NCI-H2029 treated with DMSO at 0.1 percent for 48 hours (cell line): Measurements from ENCODE around the gene SLC25A13.
"Not testable (repeated sequence)": the region's sequence is repeated elsewhere in the genome, so short reads cannot be mapped to it uniquely, and the experiment has no call there.

Experiments
- DNase-seq: peaks from one replicate; lab custom pipeline; 2025; lab: John Stamatoyannopoulos, UW

Gene SLC25A13

GRCh38 chr7:96299496-96299895, 22.4 kb downstream of the SLC25A13 start:
- no peak for DNase-seq

DNA sequence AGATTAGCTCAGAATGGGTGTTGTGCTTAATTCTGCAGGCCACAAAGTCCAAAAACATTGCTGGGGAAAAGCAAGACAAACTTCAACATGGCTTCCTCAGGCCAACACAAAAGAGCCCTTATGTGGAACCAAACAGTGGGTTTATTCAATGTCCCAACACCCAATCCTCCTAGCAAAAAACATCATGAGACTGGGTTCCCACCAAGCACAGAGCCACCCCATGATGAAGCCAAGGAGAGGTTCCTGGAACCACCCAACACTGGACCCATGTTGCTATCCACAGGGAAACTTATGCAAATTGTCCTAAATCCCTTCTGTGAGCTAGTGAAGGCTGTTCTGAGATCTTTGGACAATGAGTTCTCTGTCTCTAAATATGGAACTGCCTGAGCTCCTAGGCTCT, 24.0 kb downstream of the SLC25A13 start:
- no peak for DNase-seq

- not testable (repeated sequence) for DNase-seq
Measured at GRCh38 chr7:96297446-96297845, 24.5 kb downstream of the SLC25A13 start.

DNA sequence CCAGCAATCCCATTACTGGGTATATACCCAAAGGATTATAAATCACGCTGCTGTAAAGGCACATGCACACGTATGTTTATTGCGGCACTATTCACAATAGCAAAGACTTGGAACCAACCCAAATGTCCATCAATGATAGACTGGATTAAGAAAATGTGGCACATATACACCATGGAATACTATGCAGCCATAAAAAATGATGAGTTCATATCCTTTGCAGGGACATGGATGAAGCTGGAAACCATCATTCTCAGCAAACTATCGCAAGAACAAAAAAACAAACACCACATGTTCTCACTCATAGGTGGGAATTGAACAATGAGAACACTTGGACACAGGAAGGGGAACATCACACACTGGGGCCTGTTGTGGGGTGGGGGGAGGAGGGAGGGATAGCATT, 28.0 kb downstream of the SLC25A13 start:
- not testable (repeated sequence) for DNase-seq

DNA sequence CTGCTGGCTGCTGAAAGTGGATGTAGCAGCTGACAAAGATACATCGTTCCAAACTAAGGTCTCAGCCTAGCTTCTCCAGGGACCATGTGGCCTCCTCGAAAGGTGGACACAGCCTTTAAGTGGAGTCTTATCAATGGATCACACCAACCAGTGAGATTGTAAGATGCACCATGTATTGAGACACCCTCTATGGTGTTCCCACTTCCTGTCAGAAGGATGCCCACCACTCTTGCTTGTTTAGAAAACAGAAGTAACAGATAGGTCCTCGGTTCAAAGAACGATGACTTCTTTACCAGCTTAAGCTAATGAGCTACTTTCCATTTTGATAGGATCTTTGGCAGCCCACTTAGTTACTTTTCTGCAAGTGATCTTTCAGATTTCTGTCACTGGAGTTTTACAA, 34.3 kb downstream of the SLC25A13 start:
- no peak for DNase-seq

GRCh38 chr7:96287132-96287531, 34.8 kb downstream of the SLC25A13 start:
- DNase-seq, result no peak

DNA sequence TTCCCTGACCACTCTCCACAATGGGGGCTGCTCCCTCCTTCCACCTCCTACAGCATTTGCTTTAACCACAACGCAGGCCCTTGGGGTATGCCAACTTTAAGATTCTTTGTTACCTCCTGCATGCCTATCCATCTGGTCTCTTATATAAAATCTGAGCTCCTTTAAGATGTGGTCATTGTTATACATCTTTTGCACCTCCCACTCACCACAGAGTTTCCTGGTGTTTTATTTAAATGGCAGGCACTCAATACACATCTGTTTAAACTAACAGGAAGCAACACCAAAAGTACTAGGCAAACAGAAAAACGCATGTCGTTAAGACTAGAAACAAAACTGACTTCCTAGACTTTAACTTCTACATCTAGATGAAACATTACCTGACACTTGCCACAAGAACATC, 36.3 kb downstream of the SLC25A13 start:
- DNase-seq, result no peak

DNA sequence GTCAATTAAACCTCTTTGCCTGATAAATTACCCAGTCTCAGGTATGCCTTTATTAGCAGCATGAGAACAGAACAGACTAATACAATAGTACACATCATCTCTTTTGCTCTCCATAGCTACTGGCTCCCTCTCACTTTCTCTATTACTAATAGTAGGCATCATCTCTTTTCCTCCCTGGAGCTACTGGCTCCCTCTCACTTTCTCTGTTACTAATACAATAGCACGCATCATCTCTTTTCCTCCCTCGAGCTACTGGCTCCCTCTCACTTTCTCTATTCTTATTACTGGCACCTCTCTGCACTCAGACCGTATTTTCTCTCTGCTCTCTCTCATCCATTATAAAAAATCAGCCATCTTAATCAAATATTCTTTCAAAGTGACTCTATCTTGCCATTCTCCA, 37.1 kb downstream of the SLC25A13 start:
- no peak for DNase-seq

- DNase-seq, result no peak
Measured at GRCh38 chr7:96284240-96284639, 37.7 kb downstream of the SLC25A13 start.

- DNase-seq, result no peak
Measured at GRCh38 chr7:96282835-96283234, 39.1 kb downstream of the SLC25A13 start.

- no peak for DNase-seq
Measured at GRCh38 chr7:96277921-96278320, 44.0 kb downstream of the SLC25A13 start.

DNA sequence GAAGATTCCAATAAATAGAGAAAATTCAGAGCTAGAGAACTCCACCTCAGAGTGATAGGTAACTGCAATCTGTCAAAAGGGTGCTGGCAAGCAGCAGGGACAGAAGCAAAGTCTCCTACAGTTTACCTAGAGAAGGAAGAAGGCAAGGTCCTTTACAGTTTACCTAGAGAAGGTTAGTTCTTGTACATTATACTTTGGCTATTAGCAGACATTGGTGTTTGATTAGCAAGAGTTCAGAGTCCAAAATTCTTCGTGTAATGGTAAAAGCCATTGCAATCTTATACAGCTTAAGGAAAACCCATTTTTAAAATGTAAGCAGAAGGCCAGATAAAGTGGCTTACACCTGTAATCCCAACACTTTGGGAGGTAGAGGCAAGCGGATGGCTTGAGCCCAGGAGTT, 45.9 kb downstream of the SLC25A13 start:
- DNase-seq, result no peak

GRCh38 chr7:96273716-96274115, 48.2 kb downstream of the SLC25A13 start:
- no peak for DNase-seq

- DNase-seq, result no peak
Measured at GRCh38 chr7:96269246-96269994, 52.5 kb downstream of the SLC25A13 start.

DNA sequence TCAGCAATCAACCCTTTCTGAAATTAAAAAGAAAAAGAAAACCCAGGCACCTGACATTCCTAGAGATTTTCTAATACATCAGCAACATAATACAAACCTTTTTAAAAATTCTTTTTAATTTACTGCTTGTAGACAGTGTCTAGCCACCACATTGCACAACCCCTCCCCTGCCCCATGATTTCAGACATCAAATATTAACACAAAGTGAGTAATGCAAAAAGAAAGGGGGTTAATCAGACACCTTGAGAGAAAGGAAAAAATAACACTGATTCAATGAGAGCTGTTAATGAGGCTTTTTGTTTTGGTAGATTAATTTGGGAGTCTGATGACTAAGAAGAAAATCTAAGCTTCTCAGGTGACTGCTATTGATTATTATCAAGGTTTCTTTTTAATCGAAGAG, 55.3 kb downstream of the SLC25A13 start:
- no peak for DNase-seq

- DNase-seq, result no peak
Measured at GRCh38 chr7:96266015-96266414, 55.9 kb downstream of the SLC25A13 start.

DNA sequence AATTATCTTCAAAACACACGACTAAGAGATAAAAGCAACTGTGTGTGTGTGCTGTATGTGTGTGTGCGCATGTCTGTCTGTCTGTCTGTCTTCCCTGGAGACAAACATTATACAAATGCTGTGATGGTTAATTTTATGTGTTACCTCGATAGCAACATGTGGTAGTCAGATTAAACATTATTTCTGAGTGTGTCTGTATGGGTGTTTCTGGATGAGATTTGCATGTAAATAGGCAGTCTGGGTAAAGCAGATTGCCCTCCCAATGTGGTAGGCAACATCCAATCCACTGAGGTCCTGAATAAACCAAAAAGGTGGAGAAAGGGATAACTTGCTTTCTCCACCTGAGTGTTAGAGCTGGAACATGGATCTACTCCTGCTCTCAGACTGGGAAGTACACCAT, 67.9 kb downstream of the SLC25A13 start:
- DNase-seq, result no peak

- DNase-seq, result no peak
Measured at GRCh38 chr7:96253441-96253840, 68.5 kb downstream of the SLC25A13 start.

- DNase-seq, result no peak
Measured at GRCh38 chr7:96250776-96251361, 71.0 kb downstream of the SLC25A13 start.

GRCh38 chr7:96248405-96248804, 73.5 kb downstream of the SLC25A13 start:
- DNase-seq, result no peak

- DNase-seq, result no peak
Measured at GRCh38 chr7:96246919-96247318, 75.0 kb downstream of the SLC25A13 start.

- DNase-seq, result no peak
Measured at GRCh38 chr7:96244992-96245292, 77.0 kb downstream of the SLC25A13 start.

DNA sequence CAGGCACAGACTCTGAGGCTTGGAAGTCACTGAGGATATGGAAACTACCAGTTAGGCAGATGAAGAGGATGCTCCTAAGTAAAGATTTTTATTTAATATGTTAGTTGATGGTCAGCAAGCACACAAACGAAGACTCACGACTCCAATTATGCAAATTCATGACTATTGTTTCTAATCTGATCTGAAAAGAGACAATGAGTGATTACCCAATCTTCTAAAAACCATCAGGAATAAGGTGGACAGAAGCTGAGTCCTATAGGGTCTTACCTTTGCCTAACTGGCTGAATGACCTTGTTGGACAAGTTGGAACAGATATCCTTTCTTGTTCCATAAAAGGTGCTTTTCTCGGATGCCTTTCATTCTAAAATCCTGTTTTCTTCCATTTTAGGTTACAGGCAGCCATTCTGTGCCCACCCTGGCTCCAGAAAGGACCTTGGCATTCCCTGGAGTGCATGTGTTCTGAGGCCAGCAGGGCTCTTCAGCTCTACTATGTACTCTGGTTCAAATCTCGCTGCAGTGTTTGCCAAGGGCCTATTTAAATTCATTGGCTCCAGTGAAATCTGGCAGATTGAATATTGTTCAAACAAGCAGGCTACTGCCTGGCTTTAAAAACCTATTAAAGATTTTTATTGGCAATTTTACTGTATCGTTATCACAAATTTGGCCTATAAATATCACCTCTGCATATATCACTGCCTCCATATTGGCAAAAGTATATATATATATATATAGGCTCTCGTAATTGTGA, 77.5 kb downstream of the SLC25A13 start:
- DNase-seq, result no peak
